Stimulated activated CD8-positive, alpha-beta memory T cell treated with anti-CD3 and anti-CD28 coated beads, Interleukin-2, amount 100 ng/mL, for 48 hours (primary cell): ENCODE data around the gene SIGLEC14.
"Not testable (repeated sequence)": the region's sequence is repeated elsewhere in the genome, so short reads cannot be mapped to it uniquely, and the experiment has no call there.

Experiments
- DNase-seq, 2 donors: peaks; one replicate each; pipeline ENCODE4 v3.0.0-alpha.2; 2020; ENCODE audit warnings: low read depth in 2 of 2

SIGLEC14 gene

GRCh38 chr19:51646730-51647129 lies at the start of gene SIGLEC14:
SIGLEC14 (minus strand) TSS chr19:51646825; CDS start chr19:51646759, 66 bp downstream.
- DNase-seq = not testable (repeated sequence)

GRCh38 chr19:51695702-51696315 lies 49.2 kb upstream of the SIGLEC14 start:
- no peak for DNase-seq

GRCh38 chr19:51695088-51695487 lies 48.5 kb upstream of the SIGLEC14 start:
- DNase-seq = no peak

GRCh38 chr19:51694318-51695085 lies 47.9 kb upstream of the SIGLEC14 start:
- DNase-seq = no peak

- DNase-seq = no peak
Measured at GRCh38 chr19:51693819-51694218, 47.2 kb upstream of the SIGLEC14 start.

- no peak for DNase-seq
Measured at GRCh38 chr19:51693260-51693659, 46.6 kb upstream of the SIGLEC14 start, which contains the start of gene SPACA6. SPACA6 (plus strand) TSS chr19:51693330; CDS start chr19:51693527, 197 bp downstream.

- no peak for DNase-seq
Measured at GRCh38 chr19:51692468-51692867, 45.8 kb upstream of the SIGLEC14 start.

GRCh38 chr19:51691584-51692428 lies 45.2 kb upstream of the SIGLEC14 start:
- no peak for DNase-seq

GRCh38 chr19:51691074-51691583 lies 44.5 kb upstream of the SIGLEC14 start:
- no peak for DNase-seq

GRCh38 chr19:51690454-51691073 lies 43.9 kb upstream of the SIGLEC14 start:
- peak in 1 of 2 donors; percentile 48 for DNase-seq

GRCh38 chr19:51689751-51690453 lies 43.3 kb upstream of the SIGLEC14 start:
- DNase-seq = no peak

- DNase-seq = no peak
Measured at GRCh38 chr19:51688671-51689571, 42.3 kb upstream of the SIGLEC14 start.

GRCh38 chr19:51687791-51688670 lies 41.4 kb upstream of the SIGLEC14 start:
- no peak for DNase-seq

- DNase-seq = no peak
Measured at GRCh38 chr19:51686171-51686570, 39.5 kb upstream of the SIGLEC14 start.

- DNase-seq = no peak
Measured at GRCh38 chr19:51681286-51681941, 34.8 kb upstream of the SIGLEC14 start.

- no peak for DNase-seq
Measured at GRCh38 chr19:51680474-51680873, 33.8 kb upstream of the SIGLEC14 start.

GRCh38 chr19:51676566-51677083 lies 30.0 kb upstream of the SIGLEC14 start:
- DNase-seq = no peak
